Measurements from ENCODE around the gene OTOG. TPM values are rescaled to one million over a fixed set of nuclear protein-coding genes. Genes with fewer than 3 reads are reported as not detected.

OTOG gene
- total RNA-seq, 1 experiment from 2014 or later, result 0.35 TPM

DNA sequence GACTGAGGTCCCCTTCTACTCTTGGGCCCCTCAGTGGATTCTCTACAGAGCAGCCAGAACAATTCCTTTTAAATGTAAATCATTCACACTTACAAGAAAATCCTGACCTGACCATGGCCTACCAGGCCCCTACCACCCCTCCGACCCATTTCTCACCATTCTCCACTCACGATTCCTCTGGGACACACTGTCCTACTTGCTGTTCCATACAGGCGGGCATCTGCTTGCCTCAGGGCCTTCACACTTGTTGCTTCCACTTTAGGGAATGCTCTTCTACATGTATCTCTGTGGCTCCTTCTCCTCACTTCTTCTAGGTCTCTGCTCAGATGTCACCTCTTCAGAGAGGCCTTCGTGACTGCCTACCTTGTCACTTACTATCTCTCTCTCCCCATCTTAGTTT, 6.3 kb upstream of the OTOG start:
- no peak overlapping the region for H2AK5ac ChIP-seq (ENCODE audit: insufficient read length, low read length)
- H3K27ac Mint-ChIP-seq, result no peak overlapping the region
- H4K20me1 ChIP-seq (ENCODE audit: control insufficient read depth, insufficient read depth, insufficient read length), result no peaks in the 10 kb centered on the region
- no peaks in the 10 kb centered on the region for H3K23me2 ChIP-seq (ENCODE audit: insufficient read length, low read depth, low read length, poor library complexity, severe bottlenecking)
- no peak overlapping the region for H2BK15ac ChIP-seq (ENCODE audit: low read depth, low read length)
- H2BK120ac ChIP-seq (ENCODE audit: low read depth, low read length, poor library complexity, severe bottlenecking), result no peak overlapping the region
- no peak overlapping the region for H2BK12ac ChIP-seq (ENCODE audit: insufficient read length, low read depth, low read length)
- H2BK5ac ChIP-seq (ENCODE audit: insufficient read length, low read length), result no peak overlapping the region
- H4K5ac ChIP-seq (ENCODE audit: insufficient read length, low read depth, low read length), result no peak overlapping the region
- H3K9ac ChIP-seq (ENCODE audit: extremely low read depth, insufficient read length, low read length), result no peak overlapping the region
- H3K56ac ChIP-seq (ENCODE audit: insufficient read length, low read depth, low read length), result no peak overlapping the region
- H2AFZ ChIP-seq (ENCODE audit: low read length), result no peak overlapping the region
- no peak overlapping the region for H3K14ac ChIP-seq (ENCODE audit: insufficient read depth, low read length)
- H3K4me1 ChIP-seq (ENCODE audit: insufficient read depth, low read length), result no peaks in the 10 kb centered on the region
- H3K27me3 ChIP-seq (ENCODE audit: insufficient read depth, low read length), result no peaks in the 10 kb centered on the region
- no peak overlapping the region for H3K27ac ChIP-seq (ENCODE audit: insufficient read length, low read depth, low read length)
- peaks cover 36% of the 10 kb centered on the region for H3K27me3 Mint-ChIP-seq (ENCODE audit: low read depth)
- no peak overlapping the region for H4K91ac ChIP-seq (ENCODE audit: insufficient read length, low read depth, low read length)
- no peak overlapping the region for H3T11ph ChIP-seq (ENCODE audit: low read length)
- no peaks in the 10 kb centered on the region; a peak in 1 of 7 replicates for H3K36me3 Mint-ChIP-seq (ENCODE audit: insufficient read depth in 1 of 3, low read depth in 3 of 3)
- no peak overlapping the region for H3K4me3 Mint-ChIP-seq
- no peak overlapping the region for H3K18ac ChIP-seq (ENCODE audit: insufficient read length, low read depth, low read length)
- no peaks in the 10 kb centered on the region for H3K79me1 ChIP-seq (ENCODE audit: insufficient read depth, low read depth, low read length, poor library complexity, severe bottlenecking)
- H2BK20ac ChIP-seq (ENCODE audit: low read depth, low read length, poor library complexity, severe bottlenecking), result no peak overlapping the region
- WGBS (ENCODE audit: extremely low coverage, insufficient read length, low lambda C conversion rate), result no CpG with 5 or more reads among the region's 4 CpGs
- peaks cover 30 to 34% of the 10 kb centered on the region in 2 experiments for H3K4me1 Mint-ChIP-seq
- no peaks in the 10 kb centered on the region for H3K79me2 ChIP-seq (ENCODE audit: insufficient read depth, low read length)
- no peaks in the 10 kb centered on the region for H3K9me3 Mint-ChIP-seq
- H3K4ac ChIP-seq (ENCODE audit: low read depth, low read length), result no peak overlapping the region
- no peak overlapping the region for H3K4me2 ChIP-seq (ENCODE audit: insufficient read depth, insufficient read length, low read length)
- H4K8ac ChIP-seq (replicated peaks; ENCODE audit: insufficient read length, low read depth, low read length), result no peak overlapping the region
- no peak for TF ChIP-seq CTCF (conservative IDR thresholded peaks at IDR 0.05)
- H3K23ac ChIP-seq (ENCODE audit: insufficient read length, low read depth, low read length), result no peak overlapping the region
- no peak for DNase-seq
- H3K9me3 ChIP-seq (ENCODE audit: control insufficient read depth, low read depth, low read length), result no peaks in the 10 kb centered on the region
